Activated T-helper 2 cell treated with anti-CD3 and anti-CD28 coated beads, Interferon-gamma antibody, Interleukin-2, Interleukin-4, amounts not matched to agents 10 μg/mL and 5 μg/mL and 100 μg/mL, durations not matched to agents 14 hours and 24 hours and 36 hours (primary cell): ENCODE measurements around the gene ZNF430. TPM values are rescaled to one million over a fixed set of nuclear protein-coding genes. Genes with fewer than 3 reads are reported as not detected.
A peak's percentile ranks its signal among the peaks of the same experiment; 100 is the strongest.
"Not testable (repeated sequence)": the region's sequence is repeated elsewhere in the genome, so short reads cannot be mapped to it uniquely, and the experiment has no call there.

Experiments
- DNase-seq: peaks from one replicate; pipeline ENCODE4 v3.0.0; 2021; ENCODE audit warnings: low spot score
- H3K27ac Mint-ChIP-seq: one replicate; pipeline ENCODE4 v1.8.0; 2021; ENCODE audit warnings: mixed read lengths
- H3K27me3 Mint-ChIP-seq: one replicate; pipeline ENCODE4 v1.8.0; 2021; ENCODE audit warnings: low read depth, mixed read lengths
- H3K36me3 Mint-ChIP-seq: one replicate; pipeline ENCODE4 v1.8.0; 2021; ENCODE audit warnings: low read depth, mixed read lengths
- H3K4me1 Mint-ChIP-seq: one replicate; pipeline ENCODE4 v1.8.0; 2021; ENCODE audit warnings: low read depth, mixed read lengths
- H3K4me3 Mint-ChIP-seq: one replicate; pipeline ENCODE4 v1.8.0; 2021; ENCODE audit warnings: low read depth, mild to moderate bottlenecking, moderate library complexity, mixed read lengths
- H3K9me3 Mint-ChIP-seq: one replicate; pipeline ENCODE4 v1.8.0; 2021; ENCODE audit warnings: mixed read lengths
- intact Hi-C: fragments of 100-400 bp; cut with micrococcal nuclease; formaldehyde crosslinking; loops from one replicate; pipeline ENCODE4 v1.15.1; 2023
- total RNA-seq: library from RNA; stranded (reverse); gene quantifications from 2 replicates; pipeline ENCODE4 v1.2.3, GENCODE V29; 2022

Gene ZNF430
- 19.6 and 22.5 TPM in 2 replicates for total RNA-seq

DNA sequence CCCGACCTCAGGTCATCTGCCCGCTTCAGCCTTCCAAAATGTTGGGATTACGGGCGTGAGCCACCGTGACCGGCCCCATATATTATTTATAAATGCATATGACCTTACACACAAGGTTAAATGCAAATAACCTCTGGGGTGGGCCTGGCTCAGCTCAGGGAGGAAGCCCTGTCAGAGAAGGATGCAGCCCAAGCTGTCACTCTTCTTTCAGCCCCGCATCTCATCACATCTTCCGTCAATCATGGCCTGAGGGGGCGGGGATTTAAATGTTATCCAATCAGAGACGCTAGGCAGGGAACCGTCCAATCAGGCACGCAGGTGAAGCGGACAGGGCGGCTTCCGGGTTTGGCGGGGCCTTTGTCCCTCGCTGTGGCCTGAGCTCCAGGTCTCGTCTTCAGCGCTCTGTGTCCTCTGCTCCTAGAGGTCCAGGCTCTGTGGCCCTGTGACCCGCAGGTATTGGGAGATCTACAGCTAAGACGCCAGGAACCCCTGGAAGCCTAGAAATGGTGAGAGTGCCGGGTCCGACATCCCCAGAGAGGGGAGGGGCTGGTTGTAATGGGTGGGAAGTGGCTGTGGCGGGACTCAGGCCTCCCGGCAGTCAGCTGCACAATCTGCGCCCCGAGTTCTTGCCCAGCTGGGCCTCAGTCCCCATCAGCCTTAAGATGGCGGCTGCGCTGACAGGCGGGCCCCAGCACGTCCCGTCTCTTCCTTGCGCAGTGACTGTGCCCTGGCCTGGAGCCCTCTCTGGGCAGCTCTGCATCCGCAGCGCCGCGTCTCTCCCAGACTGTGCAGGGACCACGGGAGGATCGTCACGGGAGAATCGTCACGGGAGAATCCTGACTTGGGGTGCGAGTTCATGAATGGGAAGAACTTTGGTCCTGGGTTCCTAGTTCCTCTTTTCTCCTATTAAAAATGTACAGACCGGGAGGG lies at the start of gene ZNF430:
ZNF430 (plus strand) TSS at position 360 of the 930 bp plus-strand sequence; CDS start at position 504, 144 bp downstream.
- DNase-seq = peak; percentile 94
- Mint-ChIP-seq H3K27ac (peak within 1 kb of the TSS; percentile 99), H3K27me3 (no peaks in the 10 kb centered on the region), H3K9me3 (peaks cover 9% of the 10 kb centered on the region), H3K4me3 (peak within 1 kb of the TSS; percentile 96), H3K4me1 (peaks cover 24% of the 10 kb centered on the region), H3K36me3 (peaks cover 44% of the 10 kb centered on the region)
- intact Hi-C loops = loop anchor here (1.0 to 10.0 kb wide), 6 partner anchors 62 to 377 kb away; partner anchors contain the start of genes ZNF431, ZNF493, ZNF66 and ZNF708

GRCh38 chr19:20992788-20993187 lies 27.7 kb upstream of the ZNF430 start:
- H3K4me1 Mint-ChIP-seq, H3K27me3 Mint-ChIP-seq, DNase-seq, H3K36me3 Mint-ChIP-seq, intact Hi-C loops, H3K27ac Mint-ChIP-seq, H3K4me3 Mint-ChIP-seq: not testable (repeated sequence)
- peaks cover 45% of the 10 kb centered on the region for H3K9me3 Mint-ChIP-seq

- Mint-ChIP-seq H3K36me3 (peaks cover 8% of the 10 kb centered on the region), H3K4me3 (peak overlapping the region; percentile 89), H3K4me1 (peaks cover 8% of the 10 kb centered on the region), H3K27me3 (no peaks in the 10 kb centered on the region), H3K27ac (peak overlapping the region; percentile 76), H3K9me3 (peaks cover 28% of the 10 kb centered on the region)
- intact Hi-C loops = loop anchor here (1.0 kb wide), 1 partner anchor 224 kb away; the partner anchor contains the start of gene ZNF66
- DNase-seq = peak; percentile 81
Observed at GRCh38 chr19:20999731-21000352, 20.6 kb upstream of the ZNF430 start.

- H3K27me3 Mint-ChIP-seq, DNase-seq, H3K9me3 Mint-ChIP-seq: not testable (repeated sequence)
- peak overlapping the region; percentile 96 for H3K4me3 Mint-ChIP-seq
- intact Hi-C loops = loop anchor here (2.0 to 10.0 kb wide), 5 partner anchors 96 to 376 kb away; partner anchors contain the start of genes ZNF431, ZNF493, ZNF66 and ZNF708
- H3K36me3 Mint-ChIP-seq = peaks cover 51% of the 10 kb centered on the region
- peaks cover 25% of the 10 kb centered on the region for H3K4me1 Mint-ChIP-seq
- peak overlapping the region; percentile 99 for H3K27ac Mint-ChIP-seq
Observed at GRCh38 chr19:21021238-21021637, 781 bp downstream of the ZNF430 start.

DNA sequence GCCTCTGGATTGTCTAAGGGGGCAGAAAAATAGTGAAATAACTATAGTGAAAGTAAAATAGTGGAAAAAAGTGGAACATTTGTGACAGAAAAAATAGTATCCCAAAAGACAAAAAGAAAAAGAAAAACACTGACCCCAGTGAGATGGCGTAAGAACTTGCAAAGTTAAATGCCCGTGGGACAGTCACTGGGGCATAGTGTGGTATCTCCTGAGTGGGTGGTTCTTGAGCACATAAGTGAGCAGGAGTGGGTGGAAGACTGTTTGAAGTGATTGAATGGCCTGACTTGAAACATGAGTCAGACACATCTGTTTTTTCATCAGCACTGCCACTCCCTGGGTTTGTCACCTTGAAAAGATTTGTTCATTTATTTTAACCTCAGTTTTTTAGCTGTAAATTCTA lies 2.5 kb downstream of the ZNF430 start:
- DNase-seq = peak; percentile 9
- Mint-ChIP-seq H3K4me3 (peak overlapping the region; percentile 96), H3K27ac (peak overlapping the region; percentile 82)

GRCh38 chr19:21023901-21024300 lies 3.4 kb downstream of the ZNF430 start:
- H3K9me3 Mint-ChIP-seq = peaks cover 16% of the 10 kb centered on the region
- peaks cover 44% of the 10 kb centered on the region for H3K4me1 Mint-ChIP-seq
- H3K27ac Mint-ChIP-seq = peak overlapping the region; percentile 73
- peak overlapping the region; percentile 49 for H3K4me3 Mint-ChIP-seq
- DNase-seq = no peak
- intact Hi-C loops = loop anchor here (2.0 to 10.0 kb wide), 5 partner anchors 99 to 481 kb away; partner anchors contain the start of genes ZNF429, ZNF493, ZNF66 and ZNF708
- H3K36me3 Mint-ChIP-seq = peaks cover 77% of the 10 kb centered on the region
- H3K27me3 Mint-ChIP-seq = no peaks in the 10 kb centered on the region

More for the DNA sequence above, 2.5 kb downstream of the ZNF430 start:
- peaks cover 38% of the 10 kb centered on the region for H3K4me1 Mint-ChIP-seq
- H3K9me3 Mint-ChIP-seq = peaks cover 10% of the 10 kb centered on the region
- no peaks in the 10 kb centered on the region for H3K27me3 Mint-ChIP-seq
- peaks cover 68% of the 10 kb centered on the region for H3K36me3 Mint-ChIP-seq
- intact Hi-C loops = loop anchor here (2.0 to 10.0 kb wide), 5 partner anchors 98 to 482 kb away; partner anchors contain the start of genes ZNF429, ZNF493, ZNF66 and ZNF708

DNA sequence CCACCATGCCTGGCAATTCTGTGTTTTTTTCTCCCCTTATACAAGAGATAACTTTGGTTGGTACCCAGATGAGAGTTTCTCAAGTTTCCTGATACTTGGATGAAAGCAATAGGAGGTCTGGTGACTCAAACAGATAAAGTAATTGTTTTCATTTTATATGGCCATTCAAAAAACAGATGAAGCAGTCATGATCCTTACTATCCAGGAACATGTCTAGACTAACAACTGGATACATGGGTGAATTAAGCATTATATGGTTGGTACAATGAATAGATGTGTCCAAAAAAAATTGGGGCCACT lies 8.5 kb downstream of the ZNF430 start:
- Mint-ChIP-seq H3K4me3 (no peak overlapping the region), H3K27me3 (no peaks in the 10 kb centered on the region), H3K4me1 (peaks cover 29% of the 10 kb centered on the region), H3K36me3 (peaks cover 97% of the 10 kb centered on the region), H3K27ac (peak overlapping the region; percentile 26), H3K9me3 (peaks cover 28% of the 10 kb centered on the region)
- no peak for DNase-seq
- intact Hi-C loops = loop anchor here (10.0 kb wide), 2 partner anchors 104 to 296 kb away; partner anchors contain the start of genes ZNF708 and ZNF85

- Mint-ChIP-seq H3K9me3 (peaks cover 73% of the 10 kb centered on the region), H3K36me3 (peaks cover 84% of the 10 kb centered on the region), H3K4me3 (no peak overlapping the region), H3K4me1 (no peaks in the 10 kb centered on the region), H3K27ac (no peak overlapping the region), H3K27me3 (no peaks in the 10 kb centered on the region)
- no peak for DNase-seq
- intact Hi-C loops = no loop called here
Observed at GRCh38 chr19:21045028-21045427, 24.6 kb downstream of the ZNF430 start.

DNA sequence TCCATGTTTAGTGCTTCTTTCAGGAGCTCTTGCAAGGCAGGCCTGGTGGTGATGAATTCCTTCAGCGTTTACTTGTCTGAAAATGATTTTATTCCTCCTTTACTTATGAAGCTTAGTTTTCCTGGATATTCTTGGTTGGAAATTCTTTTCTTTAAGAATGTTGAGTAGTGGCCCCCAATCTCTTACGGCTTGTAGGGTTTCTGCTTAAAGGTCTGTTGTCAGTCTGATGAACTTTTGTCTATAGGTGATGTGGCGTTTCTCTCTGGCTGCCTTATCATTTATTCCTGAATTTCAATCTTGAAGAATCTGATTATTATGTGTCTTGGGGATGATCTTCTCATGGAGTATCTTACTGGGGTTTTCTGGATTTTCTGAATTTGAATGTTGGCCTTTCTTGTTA lies 26.0 kb downstream of the ZNF430 start:
- H3K36me3 Mint-ChIP-seq = peaks cover 80% of the 10 kb centered on the region
- DNase-seq = no peak
- H3K4me1 Mint-ChIP-seq = no peaks in the 10 kb centered on the region
- H3K27me3 Mint-ChIP-seq = no peaks in the 10 kb centered on the region
- intact Hi-C loops = no loop called here
- H3K9me3 Mint-ChIP-seq = peaks cover 67% of the 10 kb centered on the region
- H3K4me3 Mint-ChIP-seq = no peak overlapping the region
- H3K27ac Mint-ChIP-seq = no peak overlapping the region

DNA sequence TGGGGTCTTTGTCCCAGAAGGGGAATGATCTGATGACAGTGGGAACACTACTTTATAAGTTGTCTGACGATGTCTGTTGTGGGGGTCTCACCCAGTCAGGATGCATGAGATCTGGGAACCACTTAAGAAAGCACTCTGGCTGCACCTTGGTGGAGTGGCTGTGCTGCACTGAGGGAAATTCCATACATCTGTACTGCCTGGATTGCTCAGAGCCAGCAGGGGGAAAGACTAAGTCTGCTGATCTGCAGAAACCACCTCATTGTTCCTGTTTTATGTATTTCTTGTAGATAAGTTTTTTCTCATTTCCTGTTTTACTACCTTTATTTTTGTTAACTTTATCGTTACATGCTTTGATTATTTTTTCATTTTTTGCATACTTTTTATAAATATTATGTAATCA lies 27.3 kb downstream of the ZNF430 start:
- Mint-ChIP-seq H3K9me3 (peaks cover 67% of the 10 kb centered on the region), H3K36me3 (peaks cover 81% of the 10 kb centered on the region), H3K27ac (no peak overlapping the region), H3K27me3 (no peaks in the 10 kb centered on the region), H3K4me1 (no peaks in the 10 kb centered on the region), H3K4me3 (no peak overlapping the region)
- no peak for DNase-seq
- intact Hi-C loops = no loop called here

- Mint-ChIP-seq H3K9me3 (peaks cover 54% of the 10 kb centered on the region), H3K4me3 (no peak overlapping the region), H3K4me1 (no peaks in the 10 kb centered on the region), H3K36me3 (peaks cover 81% of the 10 kb centered on the region), H3K27me3 (no peaks in the 10 kb centered on the region), H3K27ac (no peak overlapping the region)
- no peak for DNase-seq
- intact Hi-C loops = no loop called here
Observed at GRCh38 chr19:21052902-21053301, 32.4 kb downstream of the ZNF430 start.

DNA sequence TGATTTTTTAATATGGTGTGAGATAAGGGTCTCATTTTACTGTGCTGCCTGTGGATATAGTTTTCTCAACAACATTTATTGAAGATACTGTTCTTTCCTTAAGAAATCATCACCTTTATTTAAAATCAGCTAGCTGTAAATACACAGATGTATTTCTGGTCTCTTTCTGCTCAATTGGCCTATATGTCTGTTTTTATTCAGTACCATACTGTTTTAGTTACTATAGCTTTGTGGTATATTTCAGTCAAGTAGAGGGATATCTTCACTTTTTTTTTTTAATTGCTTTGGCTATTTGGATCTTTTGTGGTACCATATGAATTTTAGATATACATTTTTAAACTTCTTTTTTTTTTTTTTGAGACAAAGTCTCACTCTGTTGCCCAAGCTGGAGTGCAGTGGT lies 44.9 kb downstream of the ZNF430 start:
- H3K9me3 Mint-ChIP-seq = peaks cover 23% of the 10 kb centered on the region
- no peaks in the 10 kb centered on the region for H3K4me1 Mint-ChIP-seq
- H3K27ac Mint-ChIP-seq = no peak overlapping the region
- peaks cover 60% of the 10 kb centered on the region for H3K36me3 Mint-ChIP-seq
- no peak for DNase-seq
- intact Hi-C loops = no loop called here
- no peaks in the 10 kb centered on the region for H3K27me3 Mint-ChIP-seq
- H3K4me3 Mint-ChIP-seq = no peak overlapping the region
